ENCODE data around the gene FAF1.
"Not testable (repeated sequence)": the region's sequence is repeated elsewhere in the genome, so short reads cannot be mapped to it uniquely, and the experiment has no call there.

FAF1 gene

DNA sequence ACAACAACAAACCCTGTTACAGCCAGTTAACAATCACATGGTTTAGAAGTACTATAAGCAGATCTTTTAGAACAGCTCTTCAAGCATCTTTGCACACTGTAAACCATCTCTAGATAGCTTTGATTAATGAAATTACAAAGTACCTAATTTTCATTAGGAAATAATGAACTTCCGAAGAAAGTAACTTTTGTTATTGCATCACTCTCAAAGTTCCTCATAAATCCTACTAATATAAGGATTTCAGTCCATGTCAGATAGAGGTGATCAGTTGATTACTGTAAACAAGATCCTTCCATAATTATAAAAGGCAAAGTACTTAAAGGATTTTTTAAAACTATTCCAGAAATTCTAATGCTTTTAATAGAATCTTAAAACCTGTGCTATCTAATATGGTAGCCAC lies 58.2 kb downstream of the FAF1 start:
- no peak for DNase-seq

DNA sequence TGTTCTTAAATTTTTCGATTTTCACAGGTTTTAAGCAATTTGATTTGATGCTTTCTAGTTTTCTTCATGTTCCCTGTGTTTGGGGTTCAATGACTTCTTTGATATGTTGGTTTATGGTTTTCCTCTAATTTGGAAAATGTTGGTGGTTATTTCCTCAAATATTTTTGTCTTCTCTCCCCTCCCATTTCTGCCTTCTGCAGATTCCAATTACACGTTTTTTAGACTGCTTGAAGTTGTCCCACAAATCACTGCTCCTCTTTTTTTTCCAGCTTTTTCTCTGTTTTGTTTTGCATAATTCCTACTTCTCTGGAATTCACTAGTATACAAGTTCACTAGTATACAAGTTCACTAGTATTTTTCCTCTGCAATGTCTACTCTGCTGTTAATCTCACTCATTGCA lies 61.3 kb downstream of the FAF1 start:
- no peak for DNase-seq

DNA sequence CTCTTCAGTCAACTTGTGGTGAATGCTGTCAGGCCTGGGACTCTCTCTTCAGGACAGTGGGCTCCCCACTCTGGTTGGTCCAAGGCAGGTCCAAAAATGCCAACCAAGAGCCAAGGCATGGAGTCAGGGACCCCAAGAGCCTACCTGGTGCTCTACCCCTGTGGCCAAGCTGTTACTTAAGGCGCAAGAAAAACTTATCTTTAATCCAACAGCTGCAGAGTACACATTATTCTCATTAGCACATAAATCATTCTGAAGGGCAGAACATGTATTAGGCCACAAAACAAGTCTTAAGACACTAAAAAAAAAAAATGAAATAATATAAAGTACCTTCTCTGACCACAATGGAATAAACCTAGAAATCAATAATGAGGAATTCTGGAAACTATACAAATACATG lies 65.7 kb downstream of the FAF1 start:
- DNase-seq = no peak

DNA sequence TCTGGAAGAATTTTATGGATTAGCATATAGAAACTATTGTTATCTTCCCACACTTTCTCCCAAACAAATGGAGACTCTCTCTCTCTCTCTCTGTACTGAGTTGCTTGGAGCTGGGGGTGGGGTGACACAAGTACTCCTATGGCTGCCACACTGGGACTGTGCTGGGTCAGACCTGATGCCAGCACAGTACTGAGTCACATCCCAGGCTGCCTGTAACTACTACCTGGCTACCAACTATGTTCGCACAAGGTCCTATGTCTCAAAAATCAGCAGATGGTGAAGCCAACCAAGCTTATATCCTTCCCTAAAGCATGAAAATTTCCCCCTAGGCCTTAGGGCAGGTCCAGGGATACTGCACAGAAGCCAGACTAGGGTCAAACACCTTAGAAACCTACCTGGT lies 66.6 kb downstream of the FAF1 start:
- DNase-seq = no peak

DNA sequence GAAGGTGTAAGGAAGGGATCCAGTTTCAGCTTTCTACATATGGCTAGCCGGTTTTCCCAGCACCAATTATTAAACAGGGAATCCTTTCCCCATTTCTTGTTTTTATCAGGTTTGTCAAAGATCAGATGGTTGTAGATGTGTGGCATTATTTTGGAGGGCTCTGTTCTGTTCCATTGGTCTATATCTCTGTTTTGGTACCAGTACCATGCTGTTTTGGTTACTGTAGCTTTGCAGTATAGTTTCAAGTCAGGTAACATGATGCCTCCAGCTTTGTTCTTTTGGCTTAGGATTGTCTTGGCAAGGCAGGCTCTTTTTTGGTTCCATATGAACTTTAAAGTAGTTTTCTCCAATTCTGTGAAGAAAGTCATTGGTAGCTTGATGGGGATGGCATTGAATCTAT lies 72.5 kb downstream of the FAF1 start:
- DNase-seq = not testable (repeated sequence)

DNA sequence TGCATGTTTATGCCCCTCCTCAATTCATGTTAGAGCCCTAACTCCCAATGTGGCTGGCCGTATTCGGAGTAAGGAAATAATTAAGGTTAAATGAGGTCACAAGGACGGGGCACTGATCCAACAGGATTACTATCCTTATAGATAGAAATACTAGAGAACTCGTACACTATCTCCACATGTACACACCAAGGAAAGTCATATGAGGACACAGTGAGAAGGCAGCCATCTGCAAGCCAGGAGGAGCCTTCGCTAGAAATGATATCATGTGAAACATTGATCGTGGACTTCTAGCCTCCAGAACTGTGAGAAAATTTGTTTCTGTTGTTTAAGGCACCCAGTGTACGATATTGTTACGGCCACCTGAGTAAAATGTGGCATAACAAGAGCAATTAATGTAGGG lies 79.7 kb downstream of the FAF1 start:
- no peak for DNase-seq

DNA sequence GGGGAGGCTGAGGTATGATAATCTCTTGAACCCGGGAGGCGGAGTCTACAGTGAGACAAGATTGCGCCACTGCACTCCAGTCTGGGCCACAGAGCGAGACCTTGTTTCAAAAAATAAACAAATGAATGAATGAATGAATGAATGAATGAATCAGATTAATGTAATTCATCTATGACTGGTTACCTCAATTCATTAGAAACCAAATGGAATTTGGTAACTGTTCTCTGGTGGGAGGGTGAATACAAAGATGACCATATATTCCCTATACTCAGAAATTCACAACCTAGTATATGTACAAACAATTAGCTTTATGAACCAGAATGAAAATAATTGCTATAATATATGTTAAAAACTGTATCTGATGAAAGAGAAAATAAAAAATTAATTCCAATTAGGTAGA lies 80.9 kb downstream of the FAF1 start:
- no peak for DNase-seq

DNA sequence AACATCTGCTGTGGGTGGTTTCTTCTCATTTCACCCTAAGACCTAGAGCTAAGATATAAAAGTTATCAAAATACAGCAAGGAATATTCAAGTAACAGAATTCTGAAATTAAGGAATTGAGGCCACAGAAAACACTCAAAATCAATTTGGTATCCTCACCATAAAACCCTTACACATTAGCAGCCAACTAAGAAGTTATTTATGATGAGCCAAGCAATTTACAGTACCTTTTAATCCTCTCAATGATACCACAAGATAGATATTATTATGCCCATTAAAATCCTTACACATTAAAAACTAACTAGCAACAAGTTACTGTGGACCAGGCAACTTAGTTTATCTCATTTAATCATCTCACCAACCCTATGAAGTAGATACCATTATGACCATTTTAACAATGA lies 81.6 kb downstream of the FAF1 start:
- DNase-seq = no peak

DNA sequence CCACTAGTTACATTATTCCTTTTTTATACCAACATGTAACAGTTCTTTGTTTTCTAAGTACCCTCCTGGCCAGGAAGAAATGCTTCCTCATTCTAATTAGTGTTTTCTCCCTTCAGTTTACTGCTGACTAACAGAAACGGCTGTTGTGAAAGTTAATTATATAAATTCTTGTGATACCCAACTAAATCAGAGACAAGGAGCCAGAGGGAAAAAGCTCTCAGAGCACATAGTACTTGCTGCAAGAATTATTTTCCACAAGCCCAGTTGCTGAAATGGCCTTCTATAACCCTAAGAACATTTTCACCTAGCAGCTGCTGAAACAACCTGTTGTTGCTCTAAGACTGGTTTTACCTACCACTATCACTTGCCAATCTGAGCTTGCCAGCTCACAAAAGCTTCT lies 82.4 kb downstream of the FAF1 start:
- DNase-seq = no peak

DNA sequence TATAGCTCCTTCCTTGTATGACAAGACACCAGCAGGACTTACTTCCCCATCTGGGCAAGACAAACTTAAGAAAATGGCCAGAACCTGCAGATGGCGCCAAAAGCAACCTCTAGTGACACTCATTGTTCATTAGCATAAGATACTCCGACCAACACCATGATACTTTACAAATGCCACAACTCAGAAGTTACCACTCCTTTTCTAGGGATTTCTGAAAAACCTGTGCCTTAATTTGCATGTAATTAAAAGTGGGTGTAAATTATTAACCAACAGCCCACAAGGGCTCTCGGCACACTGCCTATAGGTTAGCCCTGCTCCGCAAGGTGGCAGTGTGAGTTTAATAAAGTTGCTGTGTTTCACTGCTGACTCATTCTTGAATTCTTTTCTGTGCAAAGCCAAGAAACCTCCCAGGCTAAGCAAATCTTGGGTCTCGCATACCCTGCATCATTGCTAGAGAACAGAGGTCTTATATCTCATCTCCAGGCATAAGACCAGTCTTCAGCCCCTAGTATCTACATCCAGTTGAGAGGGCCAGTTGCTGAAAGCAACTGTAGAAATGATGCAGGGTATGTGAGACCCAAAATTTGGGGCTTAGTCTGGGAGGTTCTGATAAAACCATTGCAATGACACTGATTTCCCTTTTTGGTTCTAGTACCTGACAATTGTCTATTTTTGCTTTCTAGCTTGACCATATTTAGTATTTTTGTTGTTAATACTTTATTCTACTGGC lies 86.4 kb downstream of the FAF1 start:
- DNase-seq = no peak

DNA sequence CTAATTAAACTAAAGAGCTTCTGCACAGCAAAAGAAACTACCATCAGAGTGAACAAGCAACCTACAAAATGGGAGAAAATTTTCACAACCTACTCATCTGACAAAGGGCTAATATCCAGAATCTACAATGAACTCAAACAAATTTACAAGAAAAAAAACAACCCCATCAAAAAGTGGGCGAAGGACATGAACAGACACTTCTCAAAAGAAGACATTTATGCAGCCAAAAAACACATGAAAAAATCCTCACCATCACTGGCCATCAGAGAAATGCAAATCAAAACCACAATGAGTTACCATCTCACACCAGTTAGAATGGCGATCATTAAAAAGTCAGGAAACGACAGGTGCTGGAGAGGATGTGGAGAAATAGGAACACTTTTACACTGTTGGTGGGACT lies 95.2 kb downstream of the FAF1 start:
- not testable (repeated sequence) for DNase-seq

DNA sequence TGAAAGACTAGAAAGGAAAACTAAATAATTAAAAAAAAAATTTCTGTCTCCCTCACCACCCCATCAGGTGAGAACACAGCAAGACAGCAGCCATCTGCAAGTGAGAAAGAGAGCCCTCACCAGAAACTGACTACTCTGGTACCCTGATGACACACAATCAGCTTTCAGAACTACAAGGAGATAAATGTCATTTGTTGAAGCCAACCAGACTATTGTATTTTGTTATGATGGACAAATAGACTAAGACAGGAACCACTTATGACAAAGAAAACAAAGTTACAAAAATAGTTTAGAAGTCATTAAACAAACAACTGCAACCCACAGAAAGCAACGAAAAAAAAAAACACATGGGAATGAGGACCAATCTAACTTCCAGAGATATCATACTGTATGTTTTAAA lies 98.3 kb downstream of the FAF1 start:
- no peak for DNase-seq

DNA sequence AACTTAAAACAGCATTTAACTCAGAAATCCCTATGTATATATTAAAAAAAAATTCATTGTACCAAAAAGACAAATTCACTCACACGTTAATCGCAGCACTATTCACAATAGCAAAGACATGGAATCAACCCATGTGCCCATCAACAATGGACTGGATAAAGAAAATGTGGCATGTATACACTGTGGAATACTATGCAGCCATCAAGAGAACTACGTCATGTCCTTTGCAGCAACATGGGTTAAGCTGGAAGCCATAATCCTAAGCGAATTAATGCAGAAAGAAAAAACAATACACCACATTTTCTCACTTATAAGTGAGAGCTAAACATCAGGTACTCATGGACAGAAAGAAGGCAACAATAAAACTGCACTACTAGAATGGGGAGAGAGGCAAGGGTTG lies 99.4 kb downstream of the FAF1 start:
- no peak for DNase-seq

DNA sequence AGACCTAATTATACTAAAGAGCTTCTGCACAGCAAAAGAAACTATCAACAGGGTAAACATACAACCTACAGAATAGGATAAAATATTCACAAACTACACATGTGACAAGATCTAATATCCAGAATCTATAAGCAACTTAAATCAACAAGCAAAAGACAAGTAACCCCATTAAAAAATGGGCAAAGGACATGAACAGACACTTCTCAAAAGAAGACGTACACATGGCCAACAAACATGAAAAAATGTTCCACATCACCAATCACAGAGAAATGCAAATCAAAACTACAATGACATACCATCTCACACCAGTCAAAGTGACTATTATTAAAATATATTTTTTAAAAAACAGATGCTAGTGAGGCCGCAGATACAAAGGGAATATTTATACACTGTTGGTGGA lies 99.8 kb downstream of the FAF1 start:
- DNase-seq = no peak

DNA sequence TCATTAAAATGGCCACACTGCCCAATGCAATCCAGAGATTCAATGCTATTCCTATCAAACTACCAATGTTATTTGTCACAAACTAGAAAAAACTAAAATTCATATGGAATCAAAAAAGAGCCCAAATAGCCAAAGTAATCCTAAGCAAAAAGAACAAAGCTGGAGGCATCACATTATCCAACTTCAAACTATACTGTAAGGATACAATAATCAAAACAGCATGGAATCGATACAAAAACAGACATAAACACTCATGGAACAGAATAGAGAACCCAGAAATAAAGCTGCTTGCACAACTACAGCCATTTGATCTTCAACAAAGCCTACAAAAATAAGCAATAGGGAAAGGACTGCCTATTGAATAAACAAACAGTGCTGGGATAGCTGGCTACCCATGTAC lies 100.4 kb downstream of the FAF1 start:
- no peak for DNase-seq

DNA sequence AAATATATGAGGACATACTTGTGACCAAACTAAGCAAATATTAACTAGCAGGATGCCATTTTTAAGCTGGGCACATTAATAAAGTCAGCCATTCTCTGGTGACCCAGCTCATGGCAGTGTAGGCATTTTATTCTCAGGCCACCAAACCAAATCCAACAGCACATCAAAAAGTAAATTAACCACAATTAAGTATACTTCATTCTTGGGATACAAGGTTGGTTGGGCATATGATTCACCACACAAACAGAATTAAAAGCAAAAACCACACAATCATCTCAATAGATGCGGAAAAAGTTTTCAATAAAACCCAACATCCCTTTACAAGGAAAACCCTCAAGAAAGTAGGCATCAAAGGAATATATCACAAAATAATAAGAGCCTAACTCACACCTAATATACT lies 101.3 kb downstream of the FAF1 start:
- no peak for DNase-seq

DNA sequence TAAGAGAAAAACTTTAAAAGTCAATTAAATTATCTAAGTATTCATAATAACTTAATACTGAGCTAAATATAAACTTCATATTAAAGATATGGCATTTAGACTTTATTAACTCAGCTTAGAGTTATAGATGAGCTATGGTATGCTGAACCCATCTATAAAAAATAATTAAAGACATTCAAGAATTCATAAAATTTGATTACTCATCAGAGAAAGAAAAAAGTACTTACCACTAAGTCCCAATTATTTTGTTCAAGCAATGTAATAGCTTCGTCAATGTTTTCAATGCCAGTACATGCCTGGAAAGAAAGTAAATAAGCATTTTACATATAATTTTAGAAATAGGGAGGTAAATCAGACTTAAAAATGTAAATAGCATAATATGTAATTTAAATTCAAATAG lies 102.4 kb downstream of the FAF1 start:
- DNase-seq = no peak

DNA sequence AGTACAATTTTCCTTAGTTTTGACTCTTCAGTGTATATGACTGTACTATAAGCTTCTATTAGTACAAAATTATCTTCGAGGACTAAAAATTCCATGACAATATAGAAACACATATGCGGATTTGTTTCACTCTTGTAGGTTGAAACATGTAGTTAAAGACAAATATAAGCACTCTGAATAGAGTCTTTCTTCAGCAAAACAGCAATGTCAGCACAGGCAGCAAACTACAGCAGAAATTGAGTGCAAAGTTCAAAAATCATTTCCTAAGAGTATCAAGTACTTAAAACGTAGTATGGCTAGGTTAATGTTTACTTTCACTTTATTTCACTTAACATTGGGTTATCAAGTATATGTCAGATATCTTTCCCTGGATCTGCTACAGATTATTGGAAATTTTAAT lies 106.7 kb downstream of the FAF1 start:
- DNase-seq = no peak

DNA sequence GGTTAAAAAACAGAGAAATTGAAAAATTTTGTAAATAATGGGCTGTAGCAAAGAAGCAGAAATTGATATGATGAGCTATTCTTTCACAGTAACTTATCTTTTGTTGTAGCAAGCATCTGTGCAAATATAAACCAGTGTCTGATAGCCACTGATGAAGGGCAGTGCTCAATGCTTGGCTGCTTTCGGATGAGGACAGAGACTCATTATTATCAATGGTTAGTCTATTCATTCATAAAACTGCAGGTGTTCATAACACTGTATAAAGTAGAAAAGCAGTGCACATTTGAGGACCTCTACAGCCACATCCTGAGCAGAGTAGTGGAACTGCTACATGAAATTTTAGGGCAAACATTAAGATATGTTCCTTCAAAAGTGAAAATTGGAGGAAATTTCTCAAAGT lies 107.2 kb downstream of the FAF1 start:
- DNase-seq = no peak

DNA sequence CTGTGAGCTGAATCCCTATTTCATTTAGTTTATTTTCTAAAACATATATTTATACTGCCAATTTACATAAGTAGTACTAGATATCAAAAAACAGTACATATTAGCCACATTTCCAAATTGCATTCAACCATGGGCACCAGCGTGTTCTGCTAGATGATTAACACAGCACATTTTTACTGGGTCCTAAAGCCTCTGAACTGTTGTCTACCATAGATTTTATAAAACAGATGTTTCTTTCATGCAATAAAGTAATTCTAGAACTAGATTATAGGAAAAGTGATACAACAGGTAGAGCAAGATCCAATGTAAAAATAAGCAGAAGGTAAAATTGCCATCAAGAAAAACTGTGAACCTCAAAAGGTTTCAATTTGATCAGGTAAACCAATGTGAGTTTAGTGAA lies 108.6 kb downstream of the FAF1 start:
- DNase-seq = no peak

DNA sequence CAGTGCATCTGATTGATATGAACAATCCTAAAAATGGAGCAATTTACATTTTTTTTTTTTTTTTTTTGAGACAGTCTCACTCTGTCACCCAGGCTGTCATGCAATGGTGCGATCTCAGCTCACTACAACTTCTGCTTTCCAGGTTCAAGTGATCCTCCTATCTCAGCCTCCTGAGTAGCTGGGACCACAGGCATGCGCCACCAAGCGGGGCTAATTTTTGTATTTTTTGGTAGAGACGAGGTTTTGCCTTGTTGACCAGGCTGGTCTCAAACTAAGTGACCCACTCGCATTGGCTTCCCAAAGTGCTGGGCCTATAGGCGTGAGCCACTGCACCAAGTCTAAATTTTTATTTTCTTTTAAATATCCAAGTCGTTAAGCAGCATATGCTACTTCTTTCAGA lies 109.0 kb downstream of the FAF1 start:
- DNase-seq = no peak

DNA sequence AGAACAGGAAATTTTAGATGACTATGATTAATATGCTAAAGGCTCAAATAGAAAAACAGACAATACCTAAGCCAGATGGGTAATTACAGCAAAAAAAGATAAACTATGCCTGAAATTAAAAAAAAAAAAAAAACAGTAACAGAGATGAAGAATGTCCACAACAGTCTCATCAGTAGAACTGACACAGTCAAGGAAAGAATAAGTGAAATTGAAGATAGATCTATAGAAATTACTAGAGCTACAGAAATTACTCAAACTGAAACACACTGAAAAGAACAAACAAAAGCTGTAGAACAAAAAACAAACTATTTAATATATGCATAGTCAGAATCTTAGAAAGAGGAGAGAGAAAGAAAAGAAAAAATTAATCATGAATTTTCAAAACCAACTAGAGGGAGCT lies 112.8 kb downstream of the FAF1 start:
- no peak for DNase-seq

DNA sequence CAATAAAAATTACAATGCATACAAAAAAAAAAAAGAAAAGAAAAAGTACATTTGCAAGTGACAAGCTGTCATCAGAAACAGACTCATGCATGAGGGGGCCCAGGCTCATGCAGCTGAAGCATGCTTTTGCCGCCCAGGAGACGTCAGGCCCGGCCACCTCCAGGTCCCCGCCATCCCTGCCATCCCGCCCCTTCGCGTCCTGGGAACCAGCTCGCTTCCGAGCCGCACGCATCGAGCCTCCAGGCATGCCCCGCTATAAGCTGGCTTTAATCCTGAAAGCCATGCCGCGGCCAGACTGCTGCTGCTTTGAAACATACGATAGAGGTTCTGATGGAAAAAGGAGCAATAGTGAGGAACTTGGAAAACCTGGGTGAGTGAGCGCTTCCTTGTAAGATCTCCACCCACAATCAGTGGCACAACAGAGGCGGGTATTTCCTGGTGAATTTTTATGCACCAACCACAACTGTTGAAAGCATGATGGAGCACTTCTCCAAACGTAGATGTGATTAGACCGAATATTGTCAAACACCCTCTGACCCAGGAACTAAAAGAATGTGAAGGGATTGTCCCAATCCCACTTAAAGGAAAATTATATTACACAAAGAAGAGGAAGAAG lies 113.7 kb downstream of the FAF1 start:
- no peak for DNase-seq

DNA sequence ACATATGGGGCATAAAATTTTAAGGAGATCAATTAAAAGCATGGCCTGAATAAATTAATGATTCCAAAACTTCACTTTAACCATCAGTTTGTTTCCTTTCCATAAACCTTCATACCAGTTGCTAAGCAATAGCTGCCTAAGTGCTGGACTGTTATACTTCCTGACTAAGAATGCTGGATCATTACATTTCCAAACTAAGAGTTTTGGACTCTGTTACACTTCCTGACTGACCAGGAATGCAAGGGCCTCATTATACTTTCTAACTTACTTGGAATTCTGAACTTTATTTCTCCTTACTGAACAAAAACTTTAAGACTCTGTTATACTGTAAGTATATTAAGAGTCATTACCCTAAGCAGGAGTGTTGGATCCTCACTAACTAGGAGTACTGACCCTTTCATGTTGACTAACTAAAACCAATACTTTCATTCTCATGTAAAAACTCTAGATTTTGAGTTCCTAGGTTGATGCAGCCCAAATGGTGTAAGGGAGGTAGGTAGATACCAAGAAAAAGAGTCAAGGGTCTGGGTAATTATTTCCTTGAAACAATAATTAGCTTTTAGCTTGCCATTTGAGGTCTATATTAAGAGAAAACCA lies 118.2 kb downstream of the FAF1 start:
- no peak for DNase-seq

DNA sequence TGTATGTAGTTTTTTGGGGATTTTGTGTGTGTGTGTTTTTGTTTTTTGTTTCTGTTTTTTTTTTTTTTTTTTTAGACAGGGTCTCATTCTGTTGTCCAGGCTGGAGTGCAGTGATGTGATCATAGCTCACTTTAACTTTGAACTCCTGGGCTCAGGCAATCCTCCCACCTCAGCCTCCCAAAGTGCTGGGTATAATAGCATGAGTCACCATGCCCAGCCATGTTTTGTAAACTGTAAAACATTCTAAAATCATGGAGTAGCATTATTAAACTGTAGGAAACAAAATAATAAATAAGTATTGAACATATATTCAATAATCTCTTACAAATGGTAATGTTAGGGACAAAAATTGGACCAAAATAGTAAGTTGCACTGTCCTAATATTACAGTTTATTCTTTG lies 124.0 kb downstream of the FAF1 start:
- DNase-seq = no peak

Data from NCI-H1694 (cell line).